Measurements from ENCODE around the gene MOB1A. TPM values are rescaled to one million over a fixed set of nuclear protein-coding genes. Genes with fewer than 3 reads are reported as not detected.

The MOB1A gene
- total RNA-seq, 1 experiment from 2014 or later, result 116 TPM

GRCh38 chr2:74221604-74222299 is 43.1 kb upstream of the MOB1A start:
- H3K4me1 ChIP-seq (ENCODE audit: insufficient read depth, low read length, poor library complexity, severe bottlenecking), result no peaks in the 10 kb centered on the region
- TF ChIP-seq, protein P1, sequence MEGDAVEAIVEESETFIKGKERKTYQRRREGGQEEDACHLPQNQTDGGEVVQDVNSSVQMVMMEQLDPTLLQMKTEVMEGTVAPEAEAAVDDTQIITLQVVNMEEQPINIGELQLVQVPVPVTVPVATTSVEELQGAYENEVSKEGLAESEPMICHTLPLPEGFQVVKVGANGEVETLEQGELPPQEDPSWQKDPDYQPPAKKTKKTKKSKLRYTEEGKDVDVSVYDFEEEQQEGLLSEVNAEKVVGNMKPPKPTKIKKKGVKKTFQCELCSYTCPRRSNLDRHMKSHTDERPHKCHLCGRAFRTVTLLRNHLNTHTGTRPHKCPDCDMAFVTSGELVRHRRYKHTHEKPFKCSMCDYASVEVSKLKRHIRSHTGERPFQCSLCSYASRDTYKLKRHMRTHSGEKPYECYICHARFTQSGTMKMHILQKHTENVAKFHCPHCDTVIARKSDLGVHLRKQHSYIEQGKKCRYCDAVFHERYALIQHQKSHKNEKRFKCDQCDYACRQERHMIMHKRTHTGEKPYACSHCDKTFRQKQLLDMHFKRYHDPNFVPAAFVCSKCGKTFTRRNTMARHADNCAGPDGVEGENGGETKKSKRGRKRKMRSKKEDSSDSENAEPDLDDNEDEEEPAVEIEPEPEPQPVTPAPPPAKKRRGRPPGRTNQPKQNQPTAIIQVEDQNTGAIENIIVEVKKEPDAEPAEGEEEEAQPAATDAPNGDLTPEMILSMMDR (conservative IDR thresholded peaks at IDR 0.05; ENCODE audit: low read depth, low read length), result no peak
- TF ChIP-seq EZH2 (IDR thresholded peaks at IDR 0.05; ENCODE audit: borderline replicate concordance, low read depth, low read length, poor library complexity, severe bottlenecking), result no peak
- peaks cover 25% of the 10 kb centered on the region for H3K36me3 ChIP-seq (ENCODE audit: insufficient read depth, low read length, poor library complexity, severe bottlenecking)
- DNase-seq (ENCODE audit: low spot score), result no peak
- H3K9me3 ChIP-seq (ENCODE audit: low read depth, low read length, poor library complexity, severe bottlenecking), result no peaks in the 10 kb centered on the region
- intact Hi-C loops (cut with micrococcal nuclease; ENCODE audit: unreplicated experiment), result no loop called here
- ChIA-PET POLR2A (ENCODE audit: low non-redundant PET) (no interaction called here), CTCF (no interaction called here)
- no peak overlapping the region for H3K27ac ChIP-seq (ENCODE audit: low read depth, low read length, poor library complexity, severe bottlenecking)
- H3K4me3 ChIP-seq (ENCODE audit: low read depth, low read length, poor library complexity, severe bottlenecking), result no peak overlapping the region
- no TSS peak for BruUV-seq (replicated peaks)
- no peaks in the 10 kb centered on the region for H3K27me3 ChIP-seq (replicated peaks; ENCODE audit: insufficient read depth, low read depth, low read length, poor library complexity)

DNA sequence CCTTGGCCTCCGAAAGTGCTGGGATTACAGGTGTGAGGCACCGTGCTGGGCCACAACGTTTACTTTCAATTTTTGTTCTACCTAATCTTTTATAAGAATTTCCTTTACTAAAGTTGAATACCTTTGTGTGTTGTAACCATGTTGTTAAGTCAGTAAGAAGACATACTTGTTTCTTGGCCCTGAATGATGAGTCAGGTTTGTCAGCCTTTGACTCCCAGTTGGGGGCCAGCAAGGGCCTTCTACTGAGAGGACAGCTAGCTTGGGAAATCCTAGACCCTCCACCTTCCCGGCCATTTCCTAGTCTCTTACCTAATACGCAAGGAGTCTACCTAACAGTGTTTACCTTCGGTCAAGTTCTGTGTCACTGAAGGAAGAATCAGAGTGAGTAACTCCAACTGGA is 42.4 kb upstream of the MOB1A start:
- BruUV-seq (replicated peaks), result no TSS peak
- intact Hi-C loops (cut with micrococcal nuclease; ENCODE audit: unreplicated experiment), result no loop called here
- Histone ChIP-seq H3K36me3 (ENCODE audit: insufficient read depth, low read length, poor library complexity, severe bottlenecking) (peaks cover 32% of the 10 kb centered on the region), H3K27ac (ENCODE audit: low read depth, low read length, poor library complexity, severe bottlenecking) (no peak overlapping the region), H3K4me1 (ENCODE audit: insufficient read depth, low read length, poor library complexity, severe bottlenecking) (no peaks in the 10 kb centered on the region), H3K27me3 (replicated peaks; ENCODE audit: insufficient read depth, low read depth, low read length, poor library complexity) (no peaks in the 10 kb centered on the region), H3K4me3 (ENCODE audit: low read depth, low read length, poor library complexity, severe bottlenecking) (no peak overlapping the region), H3K9me3 (ENCODE audit: low read depth, low read length, poor library complexity, severe bottlenecking) (no peaks in the 10 kb centered on the region)
- TF ChIP-seq EZH2 (IDR thresholded peaks at IDR 0.05; ENCODE audit: borderline replicate concordance, low read depth, low read length, poor library complexity, severe bottlenecking), result no peak
- TF ChIP-seq, protein P1 (conservative IDR thresholded peaks at IDR 0.05; ENCODE audit: low read depth, low read length), result no peak
- POLR2A ChIA-PET (ENCODE audit: low non-redundant PET), result no interaction called here
- CTCF ChIA-PET, result no interaction called here
- DNase-seq (ENCODE audit: low spot score), result no peak

GRCh38 chr2:74219846-74220486 is 41.3 kb upstream of the MOB1A start:
- no peaks in the 10 kb centered on the region for H3K4me1 ChIP-seq (ENCODE audit: insufficient read depth, low read length, poor library complexity, severe bottlenecking)
- H3K27me3 ChIP-seq (replicated peaks; ENCODE audit: insufficient read depth, low read depth, low read length, poor library complexity), result no peaks in the 10 kb centered on the region
- intact Hi-C loops (cut with micrococcal nuclease; ENCODE audit: unreplicated experiment), result no loop called here
- no peak overlapping the region for H3K4me3 ChIP-seq (ENCODE audit: low read depth, low read length, poor library complexity, severe bottlenecking)
- CTCF ChIA-PET, result no interaction called here
- BruUV-seq (replicated peaks), result no TSS peak
- no peaks in the 10 kb centered on the region for H3K9me3 ChIP-seq (ENCODE audit: low read depth, low read length, poor library complexity, severe bottlenecking)
- POLR2A ChIA-PET (ENCODE audit: low non-redundant PET), result no interaction called here
- TF ChIP-seq, protein P1 (conservative IDR thresholded peaks at IDR 0.05; ENCODE audit: low read depth, low read length), result no peak
- no peak for TF ChIP-seq EZH2 (IDR thresholded peaks at IDR 0.05; ENCODE audit: borderline replicate concordance, low read depth, low read length, poor library complexity, severe bottlenecking)
- DNase-seq (ENCODE audit: low spot score), result no peak
- peaks cover 42% of the 10 kb centered on the region for H3K36me3 ChIP-seq (ENCODE audit: insufficient read depth, low read length, poor library complexity, severe bottlenecking)
- H3K27ac ChIP-seq (ENCODE audit: low read depth, low read length, poor library complexity, severe bottlenecking), result no peak overlapping the region

Data from A673 (cell line).